ENCODE data around the gene POLD1. TPM values are rescaled to one million over a fixed set of nuclear protein-coding genes. Genes with fewer than 3 reads are reported as not detected.
"Not testable (repeated sequence)": the region's sequence is repeated elsewhere in the genome, so short reads cannot be mapped to it uniquely, and the experiment has no call there.

POLD1 gene
- total RNA-seq (28.1 TPM), polyA plus RNA-seq (10 to 100 TPM; 19.3 to 23.5 (median 21.3) TPM)

DNA sequence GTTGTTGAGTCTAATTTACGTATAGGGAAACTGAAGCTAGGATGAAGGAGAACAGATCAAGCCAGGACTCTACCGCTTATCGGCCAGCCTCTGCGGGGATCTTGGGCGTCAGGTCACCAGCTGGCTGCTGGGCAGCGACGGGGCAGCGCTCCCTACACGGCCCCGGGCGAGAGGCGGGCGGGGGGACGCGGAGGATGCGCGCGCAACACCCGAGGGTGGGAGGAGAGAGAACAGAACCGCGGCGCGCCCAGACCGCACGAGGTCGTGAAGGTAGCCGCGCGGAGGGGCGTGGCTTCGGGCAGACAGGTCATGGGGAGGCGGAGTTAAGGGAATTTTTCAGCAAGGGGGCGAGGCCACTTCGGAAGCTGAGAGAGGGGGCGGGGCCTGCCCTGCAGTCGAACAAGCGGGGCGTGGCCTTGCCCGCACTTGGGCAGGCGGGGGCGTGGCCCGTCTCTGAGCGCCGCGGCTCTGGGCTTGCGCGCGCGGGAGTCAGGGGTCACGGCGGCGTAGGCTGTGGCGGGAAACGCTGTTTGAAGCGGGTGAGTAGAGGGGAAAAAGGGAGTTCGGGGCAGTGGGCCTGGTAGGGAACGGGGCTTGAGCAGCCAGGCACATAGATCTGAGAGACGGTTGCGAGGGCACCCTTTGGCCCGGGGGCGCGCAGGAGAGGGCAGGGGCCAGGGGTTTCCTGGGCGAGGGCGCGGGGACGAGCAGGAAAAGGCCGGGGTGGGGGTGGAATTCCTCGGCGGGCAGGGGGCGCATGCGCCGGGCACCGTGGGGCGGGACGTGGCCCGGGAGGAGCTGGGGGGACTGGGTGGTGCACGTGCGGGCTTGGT lies at the start of gene POLD1:
Gene POLD1, plus strand, starts transcription at position 496 of the 833 bp plus-strand sequence. CDS start 14,505 bp downstream, outside the sequence.
- peak within 1 kb of the TSS; percentile 81 for H3K27ac ChIP-seq (ENCODE audit: insufficient read depth, low read length, poor library complexity, severe bottlenecking)
- H3K36me3 ChIP-seq (ENCODE audit: control insufficient read depth, insufficient read depth, low read length) = peaks cover 27% of the 10 kb centered on the region
- ATAC-seq (ENCODE audit: low read depth in 2 of 2) (peak; percentile 88 to 91), DNase-seq (peak; percentile 98 to 99 (median 99))
- Mint-ChIP-seq H3K9me3 (peaks cover 0 to 2% (median 0%) of the 10 kb centered on the region in 7 donors), H3K36me3 (peaks cover 25% of the 10 kb centered on the region), H3K27ac (peak within 1 kb of the TSS; percentile 91 to 99 (median 94)), H3K27me3 (peaks cover 4% of the 10 kb centered on the region), H3K4me1 (peaks cover 7 to 40% (median 32%) of the 10 kb centered on the region in 4 donors), H3K4me3 (peak within 1 kb of the TSS; percentile 91 to 98 (median 95))
- no peaks in the 10 kb centered on the region for H3K27me3 ChIP-seq (ENCODE audit: control insufficient read depth, insufficient read depth, low read length)
- H3K4me3 ChIP-seq (ENCODE audit: low read depth, low read length) = peak within 1 kb of the TSS; percentile 87
- no peaks in the 10 kb centered on the region for H3K9me3 ChIP-seq (ENCODE audit: control insufficient read depth in 2 of 2, low read length in 2 of 2)
- peaks cover 18% of the 10 kb centered on the region for H3K4me1 ChIP-seq (ENCODE audit: control insufficient read depth, insufficient read depth, low read length, poor library complexity, severe bottlenecking)

DNA sequence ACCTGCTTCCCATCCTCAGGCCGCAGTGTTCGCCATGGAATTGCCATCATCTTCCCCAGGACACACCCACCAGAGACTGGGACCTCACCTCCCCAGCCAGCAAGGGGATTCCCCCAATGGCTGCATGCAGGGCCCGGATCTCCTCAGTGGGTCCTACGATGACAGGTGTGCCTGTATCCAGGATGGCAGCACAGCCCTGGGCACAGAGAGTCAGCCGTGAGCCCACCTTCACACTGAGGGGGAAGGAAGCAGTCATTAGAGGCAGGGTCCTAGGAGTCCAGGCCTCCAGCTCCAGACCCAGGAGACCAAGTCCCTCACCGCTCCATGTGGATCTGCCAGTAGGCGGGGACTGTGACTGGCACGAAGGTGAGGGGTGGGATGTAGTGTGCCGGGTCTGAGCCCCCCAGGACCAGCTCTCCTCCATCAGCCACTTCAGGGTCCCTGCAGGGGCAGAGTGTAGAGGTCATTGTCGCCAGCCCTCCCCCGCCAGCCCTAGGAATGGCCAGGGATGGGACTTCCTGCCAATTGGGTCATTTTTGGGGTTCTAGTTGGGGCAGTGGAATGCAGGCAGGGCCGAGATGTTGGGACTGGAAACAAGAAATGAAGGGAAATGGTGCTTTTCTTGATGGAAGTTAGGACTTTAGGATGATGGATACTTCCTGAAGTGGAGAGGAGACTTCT lies 49.3 kb upstream of the POLD1 start:
- DNase-seq (no peak), ATAC-seq (ENCODE audit: low read depth in 2 of 2) (no peak)
- H3K4me1 ChIP-seq (ENCODE audit: control insufficient read depth, insufficient read depth, low read length, poor library complexity, severe bottlenecking) = peaks cover 43% of the 10 kb centered on the region
- Mint-ChIP-seq H3K4me3 (peak overlapping the region; percentile 62 to 92 (median 72)), H3K27me3 (peaks cover 15% of the 10 kb centered on the region), H3K4me1 (peaks cover 0 to 45% (median 25%) of the 10 kb centered on the region in 4 donors), H3K36me3 (peaks cover 4% of the 10 kb centered on the region), H3K9me3 (peaks cover 0 to 4% (median 0%) of the 10 kb centered on the region in 7 donors), H3K27ac (peak overlapping the region in 1 of 3 donors; percentile 48)
- no peak overlapping the region for H3K27ac ChIP-seq (ENCODE audit: insufficient read depth, low read length, poor library complexity, severe bottlenecking)
- no peaks in the 10 kb centered on the region for H3K36me3 ChIP-seq (ENCODE audit: control insufficient read depth, insufficient read depth, low read length)
- peaks cover 0 to 6% of the 10 kb centered on the region in 2 experiments for H3K9me3 ChIP-seq (ENCODE audit: control insufficient read depth in 2 of 2, low read length in 2 of 2)
- no peaks in the 10 kb centered on the region for H3K27me3 ChIP-seq (ENCODE audit: control insufficient read depth, insufficient read depth, low read length)
- no peak overlapping the region for H3K4me3 ChIP-seq (ENCODE audit: low read depth, low read length)

DNA sequence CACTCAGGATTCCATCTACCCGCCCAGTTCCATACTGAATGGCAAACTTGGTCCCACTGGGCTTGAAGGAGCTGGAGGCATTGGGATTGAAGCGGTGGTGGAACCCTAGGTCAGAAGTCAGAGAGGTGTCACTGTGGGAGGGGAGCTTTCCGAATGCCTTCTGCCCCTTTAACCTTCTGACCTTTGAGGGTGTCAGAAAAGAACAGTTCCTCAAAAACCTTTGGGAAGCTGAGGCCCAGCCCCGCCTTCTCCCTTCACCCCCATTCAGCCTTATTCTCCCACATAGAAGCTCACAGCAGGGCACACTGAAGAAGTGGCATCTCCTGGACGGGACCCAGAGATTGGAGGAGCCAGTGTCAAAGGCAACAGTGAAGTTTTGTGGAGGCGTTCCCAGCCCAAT lies 47.1 kb upstream of the POLD1 start:
- H3K4me1 ChIP-seq (ENCODE audit: control insufficient read depth, insufficient read depth, low read length, poor library complexity, severe bottlenecking) = peaks cover 23% of the 10 kb centered on the region
- H3K27ac Mint-ChIP-seq; H3K4me3 Mint-ChIP-seq; H3K27me3 ChIP-seq (ENCODE audit: control insufficient read depth, insufficient read depth, low read length); H3K9me3 ChIP-seq (ENCODE audit: control insufficient read depth in 2 of 2, low read length in 2 of 2); ATAC-seq (ENCODE audit: low read depth in 2 of 2); H3K36me3 ChIP-seq (ENCODE audit: control insufficient read depth, insufficient read depth, low read length); H3K27ac ChIP-seq (ENCODE audit: insufficient read depth, low read length, poor library complexity, severe bottlenecking); H3K4me3 ChIP-seq (ENCODE audit: low read depth, low read length); DNase-seq; H3K9me3 Mint-ChIP-seq; H3K36me3 Mint-ChIP-seq: not testable (repeated sequence)
- peaks cover 0 to 26% (median 9%) of the 10 kb centered on the region in 4 donors for H3K4me1 Mint-ChIP-seq
- H3K27me3 Mint-ChIP-seq = peaks cover 11% of the 10 kb centered on the region

DNA sequence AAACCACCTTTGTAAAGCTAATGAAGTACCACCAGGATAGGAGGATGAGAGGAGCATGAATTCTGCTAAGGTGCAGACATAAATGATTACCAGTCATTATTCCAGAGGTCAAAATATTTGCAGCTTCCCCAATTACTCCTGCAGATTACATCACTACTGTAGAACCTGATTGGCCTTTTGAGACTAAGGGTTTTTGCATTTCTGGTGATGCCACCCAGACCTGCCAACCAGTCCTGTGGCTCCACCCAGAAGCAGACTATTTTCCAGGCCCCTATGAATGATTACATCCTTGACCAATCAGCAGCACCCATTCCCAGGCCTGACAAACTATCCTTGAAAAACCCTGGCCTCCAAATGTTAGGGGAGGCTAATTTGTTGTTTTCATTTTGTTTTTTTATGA lies 43.8 kb upstream of the POLD1 start:
- Histone ChIP-seq H3K27ac (ENCODE audit: insufficient read depth, low read length, poor library complexity, severe bottlenecking) (no peak overlapping the region), H3K9me3 (ENCODE audit: control insufficient read depth in 2 of 2, low read length in 2 of 2) (no peaks in the 10 kb centered on the region), H3K36me3 (ENCODE audit: control insufficient read depth, insufficient read depth, low read length) (no peaks in the 10 kb centered on the region), H3K4me3 (ENCODE audit: low read depth, low read length) (no peak overlapping the region), H3K27me3 (ENCODE audit: control insufficient read depth, insufficient read depth, low read length) (no peaks in the 10 kb centered on the region), H3K4me1 (ENCODE audit: control insufficient read depth, insufficient read depth, low read length, poor library complexity, severe bottlenecking) (no peaks in the 10 kb centered on the region)
- Mint-ChIP-seq H3K27ac (peak overlapping the region in 1 of 3 donors; percentile 82), H3K36me3 (peaks cover 7% of the 10 kb centered on the region), H3K9me3 (peaks cover 0 to 7% (median 0%) of the 10 kb centered on the region in 7 donors), H3K4me1 (peaks cover 0 to 2% (median under 1%) of the 10 kb centered on the region in 4 donors), H3K4me3 (no peak overlapping the region), H3K27me3 (peaks cover 9% of the 10 kb centered on the region)
- no peak for ATAC-seq (ENCODE audit: low read depth in 2 of 2)
- no peak for DNase-seq

DNA sequence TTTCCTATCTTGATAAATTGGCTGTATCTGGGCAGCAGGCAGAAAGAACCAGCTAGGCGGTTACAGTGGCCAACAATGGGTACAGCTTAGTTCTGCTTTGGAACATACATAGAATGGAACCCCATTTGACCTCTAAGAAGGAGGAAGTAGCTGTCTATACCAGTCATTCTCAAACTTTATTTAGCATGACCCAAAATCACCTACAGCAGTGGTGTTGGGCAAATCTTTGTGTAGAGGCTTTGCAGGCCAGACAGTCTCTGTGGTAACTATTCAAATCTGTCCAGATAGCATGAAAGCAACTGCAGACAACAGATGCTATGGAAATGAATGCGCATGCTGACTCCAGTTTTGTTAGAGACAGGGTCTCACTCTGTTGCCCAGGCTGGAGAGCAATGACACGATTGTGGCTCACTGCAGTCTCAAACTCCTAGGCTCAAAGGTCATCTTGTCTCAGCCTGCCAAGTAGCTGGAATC lies 43.0 kb upstream of the POLD1 start:
- H3K4me1 Mint-ChIP-seq = peaks cover 0 to 6% (median 0%) of the 10 kb centered on the region in 4 donors
- ATAC-seq (ENCODE audit: low read depth in 2 of 2) (peak; percentile 49 to 50), DNase-seq (no peak)
- Histone ChIP-seq H3K36me3 (ENCODE audit: control insufficient read depth, insufficient read depth, low read length) (no peaks in the 10 kb centered on the region), H3K9me3 (ENCODE audit: control insufficient read depth in 2 of 2, low read length in 2 of 2) (no peaks in the 10 kb centered on the region), H3K4me3 (ENCODE audit: low read depth, low read length) (no peak overlapping the region), H3K27ac (ENCODE audit: insufficient read depth, low read length, poor library complexity, severe bottlenecking) (no peak overlapping the region), H3K4me1 (ENCODE audit: control insufficient read depth, insufficient read depth, low read length, poor library complexity, severe bottlenecking) (no peaks in the 10 kb centered on the region), H3K27me3 (ENCODE audit: control insufficient read depth, insufficient read depth, low read length) (no peaks in the 10 kb centered on the region)
- H3K27me3 Mint-ChIP-seq = peaks cover 5% of the 10 kb centered on the region
- no peak overlapping the region for H3K4me3 Mint-ChIP-seq
- peaks cover 0 to 7% (median 0%) of the 10 kb centered on the region in 7 donors for H3K9me3 Mint-ChIP-seq
- peaks cover 3% of the 10 kb centered on the region for H3K36me3 Mint-ChIP-seq
- no peak overlapping the region for H3K27ac Mint-ChIP-seq

DNA sequence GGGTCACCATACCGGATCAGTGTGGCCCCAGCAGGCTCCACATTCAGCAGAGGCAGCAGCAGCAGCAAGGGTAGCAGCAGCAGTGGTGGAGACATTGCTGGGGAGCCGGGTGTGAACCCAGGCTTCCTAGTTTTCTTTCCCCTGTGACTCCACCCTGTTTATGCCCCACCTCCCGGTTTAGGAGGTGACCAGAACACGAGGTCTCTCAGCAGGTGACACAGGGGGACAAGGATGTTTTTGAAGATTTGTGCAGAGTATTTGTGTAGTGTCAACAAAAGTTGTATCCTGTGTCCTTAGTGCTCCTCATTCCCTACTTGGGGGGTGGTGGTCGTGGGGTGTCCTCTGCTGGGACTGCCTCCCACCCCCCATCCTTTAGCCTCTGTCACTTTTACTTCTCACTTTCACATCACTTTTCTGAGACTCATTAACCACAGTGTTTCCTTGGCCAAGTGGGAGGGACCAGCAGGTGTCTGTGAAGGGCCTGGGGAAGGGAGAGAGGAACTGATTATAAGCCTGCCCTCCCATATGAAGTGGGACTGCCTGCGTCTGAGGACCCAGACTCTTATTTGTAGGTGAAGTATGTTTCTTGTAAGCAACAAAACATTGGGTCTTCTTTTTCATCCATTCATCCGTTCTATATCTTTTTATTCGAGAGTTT lies 39.4 kb upstream of the POLD1 start:
- no peak overlapping the region for H3K27ac ChIP-seq (ENCODE audit: insufficient read depth, low read length, poor library complexity, severe bottlenecking)
- H3K9me3 ChIP-seq (ENCODE audit: control insufficient read depth in 2 of 2, low read length in 2 of 2) = no peaks in the 10 kb centered on the region
- H3K27me3 ChIP-seq (ENCODE audit: control insufficient read depth, insufficient read depth, low read length) = no peaks in the 10 kb centered on the region
- H3K4me3 ChIP-seq (ENCODE audit: low read depth, low read length) = no peak overlapping the region
- peaks cover 0 to 7% (median 2%) of the 10 kb centered on the region in 7 donors for H3K9me3 Mint-ChIP-seq
- H3K4me1 ChIP-seq (ENCODE audit: control insufficient read depth, insufficient read depth, low read length, poor library complexity, severe bottlenecking) = peaks cover 4% of the 10 kb centered on the region
- H3K4me3 Mint-ChIP-seq = no peak overlapping the region
- peaks cover 6 to 20% (median 14%) of the 10 kb centered on the region in 4 donors for H3K4me1 Mint-ChIP-seq
- H3K27me3 Mint-ChIP-seq = peaks cover 7% of the 10 kb centered on the region
- ATAC-seq (ENCODE audit: low read depth in 2 of 2) (peak; percentile 32 to 39), DNase-seq (no peak)
- no peak overlapping the region for H3K27ac Mint-ChIP-seq
- peaks cover 9% of the 10 kb centered on the region for H3K36me3 Mint-ChIP-seq
- H3K36me3 ChIP-seq (ENCODE audit: control insufficient read depth, insufficient read depth, low read length) = no peaks in the 10 kb centered on the region

DNA sequence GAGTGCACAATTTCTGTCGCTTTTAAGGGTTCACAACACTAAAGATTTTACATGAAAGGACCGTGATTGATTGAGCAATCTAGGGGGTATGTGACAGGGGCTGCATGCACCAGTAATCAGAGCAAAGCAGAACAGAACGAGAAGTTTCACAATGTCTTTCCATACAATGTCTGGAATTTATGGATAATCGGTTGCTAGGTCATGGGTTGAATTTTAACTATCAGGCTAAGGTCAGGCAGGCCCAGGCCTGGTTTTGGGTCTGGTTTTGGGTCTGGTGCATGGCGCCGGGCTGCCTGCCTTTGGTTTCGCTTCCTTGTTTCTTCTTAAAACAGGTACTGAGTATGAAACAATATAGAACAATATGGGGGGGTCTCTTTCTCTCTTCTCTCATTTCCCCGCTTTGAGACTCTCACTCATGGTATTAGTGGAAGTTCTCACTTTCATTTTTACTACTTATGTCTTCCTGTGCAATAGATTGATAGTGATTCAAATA lies 37.0 kb upstream of the POLD1 start:
- Mint-ChIP-seq H3K4me1 (peaks cover 6 to 20% (median 14%) of the 10 kb centered on the region in 4 donors), H3K27ac (peak overlapping the region; percentile 79 to 96 (median 92)), H3K4me3 (peak overlapping the region; percentile 14 to 87 (median 58))
- not testable (repeated sequence) for H3K9me3 ChIP-seq (ENCODE audit: control insufficient read depth in 2 of 2, low read length in 2 of 2); H3K36me3 ChIP-seq (ENCODE audit: control insufficient read depth, insufficient read depth, low read length); H3K27ac ChIP-seq (ENCODE audit: insufficient read depth, low read length, poor library complexity, severe bottlenecking); H3K4me1 ChIP-seq (ENCODE audit: control insufficient read depth, insufficient read depth, low read length, poor library complexity, severe bottlenecking); ATAC-seq (ENCODE audit: low read depth in 2 of 2); H3K9me3 Mint-ChIP-seq; H3K27me3 Mint-ChIP-seq; H3K27me3 ChIP-seq (ENCODE audit: control insufficient read depth, insufficient read depth, low read length); H3K36me3 Mint-ChIP-seq
- DNase-seq = peak in 1 of 3 donors; percentile 58
- peak overlapping the region; percentile 55 for H3K4me3 ChIP-seq (ENCODE audit: low read depth, low read length)

Measured in CD4-positive, CD25-positive, alpha-beta regulatory T cell (primary cell).